Breast epithelium (tissue), 4 donors: Measurements from ENCODE around the gene PRRC2B. TPM values are rescaled to one million over a fixed set of nuclear protein-coding genes. Genes with fewer than 3 reads are reported as not detected.
A peak's percentile ranks its signal among the peaks of the same experiment; 100 is the strongest.
"Not testable (repeated sequence)": the region's sequence is repeated elsewhere in the genome, so short reads cannot be mapped to it uniquely, and the experiment has no call there.

Experiments
- DNase-seq, 2 donors: peaks; one replicate each; pipeline ENCODE4 v3.0.0-alpha.2; 2019; ENCODE audit warnings: low spot score in 2 of 2
- H3K27ac ChIP-seq, 2 donors: fragments of 200-600 bp; sonication (generic) in 1 of 2; one replicate each; pipeline ENCODE4 v1.5.1; 2016 to 2019; ENCODE audit warnings: mild to moderate bottlenecking in 1 of 2
- H3K27me3 ChIP-seq, 2 donors: fragments of 200-600 bp; sonication (generic) in 1 of 2; one replicate each; pipeline versions ENCODE4 v1.5.1 to v1.6.0; 2017 to 2019; ENCODE audit warnings: control low read depth in 1 of 2, mild to moderate bottlenecking in 1 of 2
- H3K36me3 ChIP-seq: fragments of 200-600 bp; one replicate; pipeline ENCODE4 v1.5.1; 2019
- H3K4me1 ChIP-seq, 2 donors: fragments of 200-600 bp; sonication (generic); one replicate each; pipeline ENCODE4 v1.5.1; 2016 to 2019; ENCODE audit warnings: control low read depth in 1 of 2
- H3K4me3 ChIP-seq, 3 donors: fragments of 200-600 bp; sonication (generic); 1 replicate in 2 of 3; 2 replicates in 1 of 3; pipeline ENCODE4 v1.5.1; 2016 to 2019; ENCODE audit warnings: mild to moderate bottlenecking in 3 of 3, moderate library complexity in 2 of 3
- H3K9me3 ChIP-seq, 2 donors: fragments of 200-600 bp; sonication (generic) in 1 of 2; one replicate each; pipeline ENCODE4 v1.5.1; 2016 to 2019; ENCODE audit warnings: control low read depth in 1 of 2
- POLR2A ChIP-seq: fragments of 450-650 bp; IDR thresholded peaks from one replicate; pipeline ENCODE4 v1.6.1; 2016; ENCODE audit warnings: antibody characterized with exemption, mild to moderate bottlenecking, moderate library complexity
- POLR2AphosphoS5 ChIP-seq, 3 donors: sonication (generic); formaldehyde crosslinking; IDR thresholded peaks; one replicate each; pipeline ENCODE4 v1.6.1; 2017; ENCODE audit warnings: antibody characterized with exemption in 3 of 3
- intact Hi-C: fragments of 100-400 bp; cut with DNase I; formaldehyde crosslinking; loops from one replicate; pipeline ENCODE4 v1.15.1; 2023; ENCODE audit warnings: low total_unique reads
- total RNA-seq, 3 donors: library from RNA; depleted of rRNA; stranded (reverse); fragments of >200 nt; gene quantifications; one replicate each; pipeline ENCODE4 v1.1.0, GENCODE V29; 2016
- TF ChIP-seq, protein P1 (sequence below), 3 donors: fragments of 450-650 bp; IDR thresholded peaks; one replicate each; pipeline ENCODE4 v1.5.1; 2016 to 2017; ENCODE audit warnings: antibody characterized with exemption in 3 of 3, mild to moderate bottlenecking in 3 of 3, moderate library complexity in 3 of 3

The PRRC2B gene
- total RNA-seq, 3 donors from 2014 or later: 95.9 to 143 (median 102) TPM

GRCh38 chr9:131365546-131365945 is 28.3 kb upstream of the PRRC2B start:
- Histone ChIP-seq H3K36me3 (no peaks in the 10 kb centered on the region), H3K9me3 (no peaks in the 10 kb centered on the region), H3K4me3 (no peak overlapping the region), H3K27ac (no peak overlapping the region), H3K4me1 (no peaks in the 10 kb centered on the region), H3K27me3 (no peaks in the 10 kb centered on the region)
- DNase-seq: no peak
- TF ChIP-seq POLR2AphosphoS5 (IDR thresholded peaks at IDR 0.05): no peak
- TF ChIP-seq, protein P1, sequence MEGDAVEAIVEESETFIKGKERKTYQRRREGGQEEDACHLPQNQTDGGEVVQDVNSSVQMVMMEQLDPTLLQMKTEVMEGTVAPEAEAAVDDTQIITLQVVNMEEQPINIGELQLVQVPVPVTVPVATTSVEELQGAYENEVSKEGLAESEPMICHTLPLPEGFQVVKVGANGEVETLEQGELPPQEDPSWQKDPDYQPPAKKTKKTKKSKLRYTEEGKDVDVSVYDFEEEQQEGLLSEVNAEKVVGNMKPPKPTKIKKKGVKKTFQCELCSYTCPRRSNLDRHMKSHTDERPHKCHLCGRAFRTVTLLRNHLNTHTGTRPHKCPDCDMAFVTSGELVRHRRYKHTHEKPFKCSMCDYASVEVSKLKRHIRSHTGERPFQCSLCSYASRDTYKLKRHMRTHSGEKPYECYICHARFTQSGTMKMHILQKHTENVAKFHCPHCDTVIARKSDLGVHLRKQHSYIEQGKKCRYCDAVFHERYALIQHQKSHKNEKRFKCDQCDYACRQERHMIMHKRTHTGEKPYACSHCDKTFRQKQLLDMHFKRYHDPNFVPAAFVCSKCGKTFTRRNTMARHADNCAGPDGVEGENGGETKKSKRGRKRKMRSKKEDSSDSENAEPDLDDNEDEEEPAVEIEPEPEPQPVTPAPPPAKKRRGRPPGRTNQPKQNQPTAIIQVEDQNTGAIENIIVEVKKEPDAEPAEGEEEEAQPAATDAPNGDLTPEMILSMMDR (IDR thresholded peaks at IDR 0.05): no peak
- no peak for TF ChIP-seq POLR2A
- intact Hi-C loops: no loop called here

GRCh38 chr9:131366761-131367401 is 27.0 kb upstream of the PRRC2B start:
- no peak overlapping the region for H3K27ac ChIP-seq
- intact Hi-C loops: no loop called here
- no peaks in the 10 kb centered on the region for H3K4me1 ChIP-seq
- H3K4me3 ChIP-seq: no peak overlapping the region
- no peaks in the 10 kb centered on the region for H3K9me3 ChIP-seq
- no peaks in the 10 kb centered on the region for H3K27me3 ChIP-seq
- H3K36me3 ChIP-seq: no peaks in the 10 kb centered on the region
- no peak for DNase-seq
- TF ChIP-seq POLR2AphosphoS5 (IDR thresholded peaks at IDR 0.05): no peak
- TF ChIP-seq, protein P1 (IDR thresholded peaks at IDR 0.05): no peak
- no peak for TF ChIP-seq POLR2A

- H3K4me3 ChIP-seq: no peak overlapping the region
- no peaks in the 10 kb centered on the region for H3K9me3 ChIP-seq
- no peaks in the 10 kb centered on the region for H3K27me3 ChIP-seq
- H3K4me1 ChIP-seq: no peaks in the 10 kb centered on the region
- no peak for DNase-seq
- H3K36me3 ChIP-seq: no peaks in the 10 kb centered on the region
- H3K27ac ChIP-seq: no peak overlapping the region
- intact Hi-C loops: no loop called here
- TF ChIP-seq, protein P1 (IDR thresholded peaks at IDR 0.05): no peak
- TF ChIP-seq POLR2AphosphoS5 (IDR thresholded peaks at IDR 0.05) (no peak), POLR2A (no peak)
These were observed 26.4 kb upstream of the PRRC2B start for GRCh38 chr9:131367450-131367849.

- Histone ChIP-seq H3K27me3 (no peaks in the 10 kb centered on the region), H3K27ac (no peak overlapping the region), H3K4me3 (no peak overlapping the region), H3K9me3 (no peaks in the 10 kb centered on the region), H3K4me1 (no peaks in the 10 kb centered on the region), H3K36me3 (no peaks in the 10 kb centered on the region)
- no peak for DNase-seq
- intact Hi-C loops: loop anchor here (10.0 kb wide), 1 partner anchor 1984 kb away; the partner anchor contains the start of genes SURF1 and SURF2
- no peak for TF ChIP-seq POLR2AphosphoS5 (IDR thresholded peaks at IDR 0.05)
These were observed 23.2 kb upstream of the PRRC2B start for GRCh38 chr9:131370638-131371037.

GRCh38 chr9:131372599-131372973 is 21.3 kb upstream of the PRRC2B start:
- Histone ChIP-seq H3K4me3 (peak overlapping the region; percentile 56 to 75 (median 72)), H3K27ac (peak overlapping the region; percentile 91 to 93)
- not testable (repeated sequence) for H3K27me3 ChIP-seq, H3K4me1 ChIP-seq, H3K9me3 ChIP-seq, H3K36me3 ChIP-seq, DNase-seq
- intact Hi-C loops: loop anchor here (10.0 kb wide), 1 partner anchor 1982 kb away; the partner anchor contains the start of genes SURF1 and SURF2

GRCh38 chr9:131374638-131375037 is 19.2 kb upstream of the PRRC2B start:
- intact Hi-C loops: loop anchor here (10.0 kb wide), 1 partner anchor 1980 kb away; the partner anchor contains the start of genes SURF1 and SURF2
- H3K36me3 ChIP-seq, H3K4me3 ChIP-seq, DNase-seq, H3K9me3 ChIP-seq, H3K27me3 ChIP-seq, H3K27ac ChIP-seq, H3K4me1 ChIP-seq: not testable (repeated sequence)
